ENCODE data around the gene ULK4. TPM values are rescaled to one million over a fixed set of nuclear protein-coding genes. Genes with fewer than 3 reads are reported as not detected.

Gene ULK4
- total and polyA plus RNA-seq, 2 of the 4 experiments (the other 2 are of a cell fraction) = 2.7 to 5.0 TPM

GRCh38 chr3:41411065-41411464 is 550.8 kb downstream of the ULK4 start:
- ChIA-PET POLR2A (ENCODE audit: unreplicated experiment) (no interaction called here), CTCF (no interaction called here)
- H3K9me1 ChIP-seq (ENCODE audit: insufficient read depth, low read length) = no peaks in the 10 kb centered on the region
- no peak overlapping the region for H4K8ac ChIP-seq (ENCODE audit: low read depth in 2 of 2, low read length in 2 of 2)
- no CpG with 5 or more reads among the region's 1 CpG for WGBS, 2 experiments (ENCODE audit: extremely low coverage in 2 of 2, insufficient read length in 1 of 2)
- H4K91ac ChIP-seq (ENCODE audit: insufficient read depth, low read depth, low read length) = no peak overlapping the region
- TF ChIP-seq NFE2L2 (IDR thresholded peaks at IDR 0.05; ENCODE audit: low read depth, low read length) (no peak), RAD21 (IDR thresholded peaks at IDR 0.05; ENCODE audit: low read length) (no peak), CEBPB (IDR thresholded peaks at IDR 0.05; ENCODE audit: low read depth, low read length) (no peak), BHLHE40 (IDR thresholded peaks at IDR 0.05; ENCODE audit: low read depth, low read length) (no peak), FOS (IDR thresholded peaks at IDR 0.05; ENCODE audit: low read depth, low read length) (no peak), MXI1 (IDR thresholded peaks at IDR 0.05; ENCODE audit: borderline replicate concordance, low read depth, low read length) (no peak), ELK1 (IDR thresholded peaks at IDR 0.05; ENCODE audit: borderline replicate concordance, low read depth, low read length) (no peak), MAZ (IDR thresholded peaks at IDR 0.05; ENCODE audit: borderline replicate concordance, low read depth, low read length) (no peak), POLR2A (IDR thresholded peaks at IDR 0.05; ENCODE audit: low read depth, low read length) (no peak), MAFK (IDR thresholded peaks at IDR 0.05; ENCODE audit: low read depth, low read length) (no peak), RFX5 (IDR thresholded peaks at IDR 0.05; ENCODE audit: low read depth, low read length) (no peak), CHD1 (IDR thresholded peaks at IDR 0.05; ENCODE audit: low read depth, low read length) (no peak), RCOR1 (IDR thresholded peaks at IDR 0.05; ENCODE audit: insufficient replicate concordance, low read length) (no peak), CTCF (conservative IDR thresholded peaks at IDR 0.05; ENCODE audit: low read depth, low read length) (no peak), SMC3 (IDR thresholded peaks at IDR 0.05; ENCODE audit: low read depth, low read length) (no peak), USF2 (IDR thresholded peaks at IDR 0.05; ENCODE audit: low read depth, low read length) (no peak)
- no peak overlapping the region for H2AK9ac ChIP-seq (replicated peaks; ENCODE audit: low read depth, low read length, poor library complexity)
- DNase-seq (no peak), ATAC-seq (ENCODE audit: low read depth) (no peak)
- H3K36me3 ChIP-seq (ENCODE audit: control insufficient read depth, insufficient read depth, low read length) = no peaks in the 10 kb centered on the region
- H3K4me3 ChIP-seq (ENCODE audit: insufficient read depth, low read depth, low read length) = no peak overlapping the region
- H3K56ac ChIP-seq (ENCODE audit: extremely low read depth, insufficient read depth, low read length) = no peak overlapping the region
- no peak overlapping the region for H3K27ac ChIP-seq (ENCODE audit: insufficient read depth, low read length)
- in situ Hi-C loops (cut with MboI; ENCODE audit: low sequenced_read_pairs) = no loop called here
- no peaks in the 10 kb centered on the region for H3K27me3 ChIP-seq (ENCODE audit: control insufficient read depth, insufficient read depth, low read length)
- no peak overlapping the region for H2BK120ac ChIP-seq (ENCODE audit: low read depth, low read length)
- H4K5ac ChIP-seq (ENCODE audit: low read depth, low read length) = no peak overlapping the region
- intact Hi-C loops (cut with micrococcal nuclease) = no loop called here
- no peak overlapping the region for H3K4ac ChIP-seq (ENCODE audit: low read depth, low read length)
- no peaks in the 10 kb centered on the region for H3K9me3 ChIP-seq (ENCODE audit: control insufficient read depth, insufficient read depth, low read length)
- no peak overlapping the region for H3K18ac ChIP-seq (ENCODE audit: low read depth, low read length)
- H2BK15ac ChIP-seq (ENCODE audit: low read depth, low read length) = no peak overlapping the region
- no peak overlapping the region for H2AK5ac ChIP-seq (ENCODE audit: low read depth, low read length)
- dilution Hi-C loops (cut with HindIII; ENCODE audit: low sequenced_read_pairs, unreplicated experiment) = no loop called here
- no peak overlapping the region for H3K23ac ChIP-seq (ENCODE audit: low read depth, low read length)
- H2BK5ac ChIP-seq (ENCODE audit: low read depth, low read length, poor library complexity, severe bottlenecking) = no peak overlapping the region
- H3K4me2 ChIP-seq (ENCODE audit: low read depth, low read length) = no peak overlapping the region
- H4K20me1 ChIP-seq (ENCODE audit: insufficient read depth, low read length) = no peaks in the 10 kb centered on the region
- H2BK20ac ChIP-seq (ENCODE audit: low read depth, low read length) = no peak overlapping the region
- no peak overlapping the region for H3K14ac ChIP-seq (replicated peaks; ENCODE audit: low read depth, low read length)
- BruUV-seq (replicated peaks) = no TSS peak
- no peak overlapping the region for H2AFZ ChIP-seq (replicated peaks; ENCODE audit: low read length, poor library complexity)
- H3K79me1 ChIP-seq (ENCODE audit: low read depth in 1 of 2, low read length in 2 of 2) = no peaks in the 10 kb centered on the region
- no peak overlapping the region for H3K9ac ChIP-seq (ENCODE audit: low read depth, low read length)
- no peaks in the 10 kb centered on the region for H3K4me1 ChIP-seq (ENCODE audit: control insufficient read depth, insufficient read depth, low read length)
